Skeletal muscle tissue (tissue), 4 donors: Measurements from ENCODE around the gene SCUBE2. TPM values are rescaled to one million over a fixed set of nuclear protein-coding genes. Genes with fewer than 3 reads are reported as not detected.
A peak's percentile ranks its signal among the peaks of the same experiment; 100 is the strongest.

ENCODE experiments used
- H3K27ac ChIP-seq: one replicate; pipeline ENCODE4 v1.7.0; 2013; ENCODE audit warnings: mild to moderate bottlenecking, low read depth, low read length, inconsistent platforms
- H3K27me3 ChIP-seq, 3 donors: one replicate each; pipeline ENCODE4 v1.7.0; 2013; ENCODE audit warnings: low read length in 3 of 3; ENCODE audit not compliant: control insufficient read depth in 3 of 3, insufficient read depth in 3 of 3
- H3K36me3 ChIP-seq, 3 donors: one replicate each; pipeline ENCODE4 v1.7.0; 2013; ENCODE audit warnings: low read length in 3 of 3; ENCODE audit not compliant: control insufficient read depth in 3 of 3, insufficient read depth in 3 of 3
- H3K4me1 ChIP-seq, 3 donors: one replicate each; pipeline ENCODE4 v1.7.0; 2013; ENCODE audit warnings: low read length in 3 of 3, mild to moderate bottlenecking in 3 of 3; ENCODE audit not compliant: control insufficient read depth in 3 of 3, insufficient read depth in 3 of 3
- H3K4me3 ChIP-seq, 3 donors: one replicate each; pipeline ENCODE4 v1.7.0; 2013; ENCODE audit warnings: low read length in 3 of 3
- H3K9ac ChIP-seq, 3 donors: one replicate each; pipeline ENCODE4 v1.7.0; 2013; ENCODE audit warnings: low read length in 3 of 3, mild to moderate bottlenecking in 3 of 3, moderate library complexity in 2 of 3, low read depth in 1 of 3
- H3K9me3 ChIP-seq, 3 donors: one replicate each; pipeline ENCODE4 v1.7.0; 2013; ENCODE audit warnings: low read length in 3 of 3; ENCODE audit not compliant: control insufficient read depth in 3 of 3
- total RNA-seq: library from RNA; depleted of rRNA; stranded (reverse); fragments of >200 nt; gene quantifications from one replicate; pipeline ENCODE4 v1.2.3, GENCODE V29; 2014
- donor health status: Osteomylitis.

Gene SCUBE2
- 37.1 TPM for total RNA-seq

DNA sequence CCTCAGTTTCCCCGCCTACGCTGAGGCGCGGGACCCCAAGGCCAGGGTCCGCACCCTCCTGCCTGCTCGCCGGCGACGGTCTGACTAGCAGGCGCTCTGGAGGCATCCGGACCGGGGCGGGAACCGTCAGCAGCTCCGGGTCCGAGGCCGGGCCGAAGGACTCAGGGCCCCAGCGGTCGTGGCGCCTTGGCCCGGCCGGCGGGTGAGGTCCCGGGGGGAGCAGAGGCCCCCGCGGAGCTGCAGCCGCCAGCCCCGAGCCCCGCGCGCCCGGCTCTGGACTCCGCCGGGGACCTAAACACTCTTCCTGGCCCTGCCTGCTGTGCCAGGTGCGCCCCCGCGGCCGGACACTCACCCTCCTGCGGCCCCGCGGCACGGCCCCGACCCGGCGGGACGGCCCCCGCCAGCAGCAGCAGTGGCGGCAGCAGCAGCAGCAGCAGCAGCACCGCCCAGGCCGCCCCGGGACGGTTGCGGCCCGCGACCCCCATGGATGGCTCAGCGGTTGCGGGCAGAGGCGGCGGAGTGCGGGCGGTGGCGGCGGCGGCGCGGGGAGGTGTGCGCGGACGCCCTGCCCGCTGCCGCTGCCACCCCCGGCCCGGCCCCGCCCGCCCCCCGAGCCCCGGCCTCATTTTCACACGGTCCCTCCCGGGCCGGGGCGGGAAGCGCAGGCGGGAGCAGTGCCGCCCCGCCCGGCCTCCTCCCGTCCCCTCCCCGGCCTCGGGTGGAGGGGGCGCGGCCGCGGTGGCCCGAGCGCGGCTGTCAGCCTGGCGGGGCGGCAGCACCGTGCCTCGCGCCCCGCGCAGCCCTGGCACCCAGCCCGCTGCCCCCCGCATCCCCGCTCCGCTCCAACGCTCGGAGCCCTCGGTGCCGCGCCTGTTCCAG lies at the start of gene SCUBE2:
Gene SCUBE2 (minus strand): TSS at position 556 of the 879 bp plus-strand sequence. CDS start 71 bp downstream, at position 485.
- Histone ChIP-seq H3K4me1 (peaks cover 2 to 7% (median 5%) of the 10 kb centered on the region in 3 donors), H3K4me3 (peak within 1 kb of the TSS; percentile 39 to 56 (median 51)), H3K27me3 (peaks cover 0 to 44% (median 14%) of the 10 kb centered on the region in 3 donors), H3K27ac (no peak within 1 kb of the TSS), H3K36me3 (no peaks in the 10 kb centered on the region), H3K9me3 (no peaks in the 10 kb centered on the region), H3K9ac (peak within 1 kb of the TSS in 1 of 3 donors; percentile 60)

DNA sequence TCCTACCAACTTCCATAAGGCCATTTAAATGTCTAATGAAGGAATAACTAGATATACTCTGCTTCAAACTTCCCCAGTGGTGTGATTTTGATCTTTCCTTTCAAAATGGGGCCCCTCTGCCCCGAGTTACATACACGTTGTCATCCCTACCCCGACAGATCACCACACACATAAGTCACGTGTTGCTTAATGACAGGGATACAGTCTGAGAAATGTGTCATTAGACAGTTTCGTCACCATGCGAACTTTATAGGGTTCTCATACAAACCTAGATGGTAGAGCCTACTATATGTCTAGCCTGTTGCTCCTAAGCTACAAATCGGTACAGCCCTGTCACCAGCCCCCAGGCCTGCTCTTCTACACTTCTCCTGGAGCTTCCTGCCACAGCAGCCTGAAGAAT lies 49.8 kb upstream of the SCUBE2 start:
- peaks cover 49 to 59% (median 55%) of the 10 kb centered on the region in 3 donors for H3K36me3 ChIP-seq
- peaks cover 3 to 13% (median 3%) of the 10 kb centered on the region in 3 donors for H3K4me1 ChIP-seq
- H3K27ac ChIP-seq: no peak overlapping the region
- no peaks in the 10 kb centered on the region for H3K9me3 ChIP-seq
- no peak overlapping the region for H3K4me3 ChIP-seq
- no peaks in the 10 kb centered on the region for H3K27me3 ChIP-seq
- no peak overlapping the region for H3K9ac ChIP-seq

DNA sequence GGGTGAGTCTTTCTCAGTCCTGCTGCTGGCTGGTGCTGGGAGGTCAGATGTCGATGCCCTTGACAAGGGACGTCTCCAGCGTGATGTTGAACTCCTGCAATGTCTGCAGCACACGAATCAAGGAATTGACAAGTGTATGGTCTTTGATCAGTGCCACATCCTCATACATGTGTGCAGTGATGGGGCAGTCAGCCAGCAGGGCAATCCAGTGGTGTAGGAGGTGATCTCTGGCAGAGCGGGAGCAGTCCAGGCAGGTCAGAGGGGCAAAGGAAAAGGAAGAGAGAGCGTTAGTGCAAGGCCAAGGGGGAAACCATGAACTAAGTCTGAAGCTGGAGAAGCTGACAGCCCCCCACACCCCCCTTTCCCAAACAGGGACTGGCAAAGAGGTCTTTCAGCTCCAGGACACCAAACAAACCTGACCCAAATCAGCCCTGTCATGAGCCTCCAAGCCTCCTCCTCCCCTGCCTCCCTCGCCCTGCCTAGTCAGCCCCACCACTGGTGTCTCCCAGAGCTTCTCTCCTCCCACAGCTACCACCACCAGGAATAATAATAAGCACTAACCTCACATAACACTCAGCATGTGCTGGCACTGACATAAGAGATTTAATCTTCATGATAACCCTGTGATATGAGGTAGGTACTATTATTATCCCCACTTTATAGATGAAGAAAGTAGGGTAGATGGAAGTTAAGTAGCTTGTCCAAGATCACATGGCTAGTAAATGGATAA lies 48.4 kb upstream of the SCUBE2 start:
- H3K4me3 ChIP-seq: no peak overlapping the region

DNA sequence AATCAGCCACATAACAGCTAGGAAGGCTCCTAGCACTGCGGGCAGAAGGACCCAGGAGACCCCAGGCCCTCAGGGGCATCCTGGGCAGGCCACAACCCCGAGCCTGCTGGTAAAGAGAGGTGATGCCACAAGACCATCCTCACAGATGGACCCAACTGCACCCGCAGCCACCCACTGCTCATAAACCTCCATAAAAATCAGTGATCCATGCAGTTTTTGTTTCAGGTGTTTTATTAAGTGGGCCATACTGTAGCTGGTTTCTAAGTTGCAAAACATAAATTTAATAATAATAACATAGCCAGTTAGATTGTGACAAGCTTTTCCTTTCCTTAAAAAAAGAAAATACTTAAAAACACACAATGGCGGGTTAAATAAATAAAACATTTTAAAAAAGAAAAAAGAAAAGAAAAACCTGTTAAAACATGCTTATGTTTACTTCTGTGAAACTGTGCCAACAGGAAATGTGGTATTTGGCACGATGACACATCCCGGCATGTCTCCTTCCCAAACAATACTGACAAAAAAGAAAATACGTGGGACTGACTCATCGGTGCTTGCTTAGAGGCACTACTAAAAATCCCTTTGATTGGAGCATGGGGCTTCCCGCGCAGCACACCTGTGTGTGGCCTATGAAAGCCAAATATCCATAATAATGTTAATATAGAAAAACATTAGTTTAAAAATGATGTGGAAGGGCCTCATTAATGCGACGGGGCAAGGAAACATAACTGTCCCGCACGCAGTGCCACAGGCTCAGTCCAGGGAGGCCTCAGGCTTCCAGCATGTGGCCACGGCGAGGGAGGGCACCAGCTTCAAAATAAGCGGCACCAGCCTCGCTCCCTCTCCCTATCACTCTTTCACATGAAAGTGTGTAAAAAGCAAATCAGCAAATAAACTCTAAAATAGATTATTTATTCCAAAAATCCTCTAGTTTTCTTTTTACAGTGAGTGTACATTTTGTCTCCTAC lies 47.5 kb upstream of the SCUBE2 start:
- H3K4me3 ChIP-seq: no peak overlapping the region
- H3K27me3 ChIP-seq: no peaks in the 10 kb centered on the region
- H3K9me3 ChIP-seq: no peaks in the 10 kb centered on the region
- no peak overlapping the region for H3K27ac ChIP-seq
- H3K36me3 ChIP-seq: peaks cover 33 to 41% (median 38%) of the 10 kb centered on the region in 3 donors
- H3K4me1 ChIP-seq: peaks cover 3 to 13% (median 3%) of the 10 kb centered on the region in 3 donors
- peak overlapping the region in 1 of 3 donors; percentile 25 for H3K9ac ChIP-seq

More for the DNA sequence above, 48.4 kb upstream of the SCUBE2 start:
- Histone ChIP-seq H3K27me3 (no peaks in the 10 kb centered on the region), H3K4me1 (peaks cover 3 to 13% (median 3%) of the 10 kb centered on the region in 3 donors), H3K9me3 (no peaks in the 10 kb centered on the region), H3K9ac (peak overlapping the region in 1 of 3 donors; percentile 25), H3K27ac (no peak overlapping the region), H3K36me3 (peaks cover 40 to 49% (median 42%) of the 10 kb centered on the region in 3 donors)

DNA sequence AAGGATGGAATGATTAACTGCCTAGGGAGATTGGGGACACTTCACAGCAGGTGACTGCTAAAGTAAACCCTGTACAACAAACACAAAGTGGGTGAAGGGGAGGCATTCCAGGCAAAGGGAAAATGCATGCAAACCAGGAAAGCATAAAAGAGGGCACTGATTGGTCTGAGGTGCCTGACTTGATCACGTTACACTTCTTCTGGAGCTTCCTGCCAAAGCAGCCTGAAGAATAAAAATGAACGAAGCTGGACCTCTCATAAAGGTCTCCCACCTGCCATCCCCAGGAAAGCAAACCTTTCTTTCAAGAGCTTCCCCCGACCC lies 46.7 kb upstream of the SCUBE2 start:
- H3K4me1 ChIP-seq: peaks cover 3 to 13% (median 3%) of the 10 kb centered on the region in 3 donors
- H3K9ac ChIP-seq: no peak overlapping the region
- H3K27ac ChIP-seq: no peak overlapping the region
- no peaks in the 10 kb centered on the region for H3K27me3 ChIP-seq
- no peak overlapping the region for H3K4me3 ChIP-seq
- no peaks in the 10 kb centered on the region for H3K9me3 ChIP-seq
- peaks cover 26 to 34% (median 31%) of the 10 kb centered on the region in 3 donors for H3K36me3 ChIP-seq

DNA sequence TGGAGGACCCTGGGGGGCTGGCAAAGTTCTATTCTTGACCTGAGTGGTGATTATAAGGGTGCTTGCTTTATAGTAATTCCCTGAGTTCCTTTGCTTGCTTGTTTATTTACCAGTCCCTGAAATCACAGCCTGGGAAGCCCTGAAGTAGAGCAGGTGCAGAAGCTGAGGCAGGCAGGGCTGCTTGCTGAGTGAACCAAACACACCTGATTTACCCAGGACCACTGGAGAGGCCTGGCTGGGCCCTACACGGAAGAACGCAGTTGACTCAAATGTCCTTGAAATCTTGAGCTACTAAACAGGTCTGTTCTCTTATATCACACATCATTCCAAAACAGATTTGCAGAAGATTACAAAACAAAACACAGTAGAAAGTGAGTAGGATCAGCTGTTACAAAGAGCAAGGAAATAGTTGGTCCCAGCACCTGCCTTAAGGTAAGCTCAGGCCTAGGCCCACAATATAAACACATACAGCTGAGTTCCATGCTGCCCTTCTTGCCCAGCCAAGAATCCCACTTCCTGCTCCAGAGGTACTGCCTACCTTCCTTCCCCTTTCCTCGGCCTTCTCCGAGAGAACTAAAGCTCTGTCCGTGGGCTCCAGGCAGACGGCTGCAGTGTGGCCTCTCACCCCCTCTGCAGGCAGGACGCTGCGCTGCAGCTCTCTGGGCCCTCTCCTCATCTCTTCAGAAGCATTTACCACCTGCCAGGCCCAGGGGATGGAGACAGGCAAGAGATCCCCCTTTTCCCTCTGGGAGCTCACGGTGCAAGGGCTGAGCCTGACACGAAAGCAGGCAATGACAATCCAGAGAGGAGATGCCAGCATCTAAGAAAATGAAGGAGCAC lies 46.1 kb upstream of the SCUBE2 start:
- H3K27ac ChIP-seq: no peak overlapping the region
- H3K9ac ChIP-seq: peak overlapping the region in 1 of 3 donors; percentile 16
- peaks cover 3 to 13% (median 3%) of the 10 kb centered on the region in 3 donors for H3K4me1 ChIP-seq
- peaks cover 21 to 31% (median 26%) of the 10 kb centered on the region in 3 donors for H3K36me3 ChIP-seq
- H3K9me3 ChIP-seq: no peaks in the 10 kb centered on the region
- no peaks in the 10 kb centered on the region for H3K27me3 ChIP-seq
- peak overlapping the region in 1 of 3 donors; percentile 17 for H3K4me3 ChIP-seq

DNA sequence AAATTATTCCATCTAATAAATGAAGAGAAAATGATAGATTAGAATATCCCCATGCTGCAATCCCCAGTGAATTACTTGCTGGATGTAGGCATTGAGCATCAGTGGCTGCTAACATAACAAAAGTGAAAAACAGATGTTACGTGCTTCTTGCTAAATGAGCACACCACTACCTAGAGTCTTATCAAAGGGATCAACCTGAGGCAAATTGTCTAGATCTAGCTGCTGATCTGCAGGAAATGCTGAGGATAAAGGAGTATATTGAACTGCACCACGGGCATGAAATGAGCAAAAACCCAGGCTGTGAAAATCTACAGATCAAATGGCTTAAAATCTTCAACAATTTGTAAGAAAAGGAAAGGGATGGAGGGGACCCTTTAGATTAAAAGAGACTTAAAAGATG lies 45.3 kb upstream of the SCUBE2 start:
- Histone ChIP-seq H3K4me3 (no peak overlapping the region), H3K36me3 (peaks cover 18 to 24% (median 20%) of the 10 kb centered on the region in 3 donors), H3K4me1 (peaks cover 3 to 16% (median 3%) of the 10 kb centered on the region in 3 donors), H3K27ac (no peak overlapping the region), H3K9ac (peak overlapping the region in 1 of 3 donors; percentile 12), H3K9me3 (no peaks in the 10 kb centered on the region), H3K27me3 (no peaks in the 10 kb centered on the region)

DNA sequence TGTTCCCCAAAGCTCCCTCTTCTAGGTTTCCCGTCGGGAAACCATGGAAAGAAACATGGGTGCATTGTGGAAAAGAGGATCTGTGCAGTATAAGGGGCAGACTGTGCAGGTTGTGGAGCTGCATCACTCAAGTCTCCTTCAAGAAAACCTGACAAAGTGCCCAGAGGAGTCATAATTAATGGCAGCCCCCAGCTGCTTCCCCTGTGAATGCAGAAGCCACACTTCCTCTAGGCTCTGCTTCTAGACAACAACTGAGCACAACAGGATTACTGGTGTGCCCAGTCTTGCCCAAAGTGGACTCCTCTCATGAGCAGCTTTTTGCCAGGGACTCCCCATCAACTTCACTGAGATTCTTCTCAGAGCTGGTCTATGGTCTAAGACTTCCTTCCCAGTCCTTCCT lies 42.6 kb upstream of the SCUBE2 start:
- Histone ChIP-seq H3K27me3 (no peaks in the 10 kb centered on the region), H3K4me3 (no peak overlapping the region), H3K36me3 (peaks cover 3 to 7% (median 7%) of the 10 kb centered on the region in 3 donors), H3K9me3 (no peaks in the 10 kb centered on the region), H3K9ac (no peak overlapping the region), H3K4me1 (peaks cover 3 to 18% (median 5%) of the 10 kb centered on the region in 3 donors), H3K27ac (no peak overlapping the region)
